Sigmoid colon (tissue), 4 donors: ENCODE data around the gene CXCR3.

Source experiments
- CTCF ChIP-seq, 4 experiments: fragments of 450-650 bp in 3 of 4; fragments of 200-600 bp in 1 of 4; IDR thresholded peaks; one replicate each; pipeline ENCODE4 v1.5.1; 2016 to 2019; ENCODE audit warnings: antibody characterized with exemption in 4 of 4, mild to moderate bottlenecking in 3 of 4, moderate library complexity in 2 of 4
- EP300 ChIP-seq, 4 donors: sonication (generic); formaldehyde crosslinking; IDR thresholded peaks; one replicate each; pipeline ENCODE4 v1.6.1; 2017; ENCODE audit warnings: antibody characterized with exemption in 4 of 4
- POLR2A ChIP-seq, 2 donors: fragments of 450-650 bp; IDR thresholded peaks; one replicate each; pipeline ENCODE4 v1.6.1; 2016; ENCODE audit warnings: antibody characterized with exemption in 2 of 2, mild to moderate bottlenecking in 2 of 2, moderate library complexity in 2 of 2
- POLR2AphosphoS5 ChIP-seq, 4 donors: sonication (generic); formaldehyde crosslinking; IDR thresholded peaks; one replicate each; pipeline ENCODE4 v1.6.1; 2017; ENCODE audit warnings: antibody characterized with exemption in 4 of 4

- TF ChIP-seq CTCF (IDR thresholded peaks at IDR 0.05) = no peak
- no peak for TF ChIP-seq POLR2AphosphoS5 (IDR thresholded peaks at IDR 0.05)
- no peak for TF ChIP-seq POLR2A (IDR thresholded peaks at IDR 0.05)
- no peak for TF ChIP-seq EP300 (IDR thresholded peaks at IDR 0.05)
These were observed 11.2 kb upstream of the CXCR3 start for GRCh38 chrX:71629467-71629866.
